Inflammatory macrophage treated with lipopolysaccharide for 1 hour (primary cell): ENCODE results near the gene ANKRD65.
"Not testable (repeated sequence)": the region's sequence is repeated elsewhere in the genome, so short reads cannot be mapped to it uniquely, and the experiment has no call there.

ENCODE experiments used
- DNase-seq, 2 donors: peaks; one replicate each; pipeline ENCODE4 v3.0.0-alpha.2; 2020 to 2022

Gene ANKRD65

DNA sequence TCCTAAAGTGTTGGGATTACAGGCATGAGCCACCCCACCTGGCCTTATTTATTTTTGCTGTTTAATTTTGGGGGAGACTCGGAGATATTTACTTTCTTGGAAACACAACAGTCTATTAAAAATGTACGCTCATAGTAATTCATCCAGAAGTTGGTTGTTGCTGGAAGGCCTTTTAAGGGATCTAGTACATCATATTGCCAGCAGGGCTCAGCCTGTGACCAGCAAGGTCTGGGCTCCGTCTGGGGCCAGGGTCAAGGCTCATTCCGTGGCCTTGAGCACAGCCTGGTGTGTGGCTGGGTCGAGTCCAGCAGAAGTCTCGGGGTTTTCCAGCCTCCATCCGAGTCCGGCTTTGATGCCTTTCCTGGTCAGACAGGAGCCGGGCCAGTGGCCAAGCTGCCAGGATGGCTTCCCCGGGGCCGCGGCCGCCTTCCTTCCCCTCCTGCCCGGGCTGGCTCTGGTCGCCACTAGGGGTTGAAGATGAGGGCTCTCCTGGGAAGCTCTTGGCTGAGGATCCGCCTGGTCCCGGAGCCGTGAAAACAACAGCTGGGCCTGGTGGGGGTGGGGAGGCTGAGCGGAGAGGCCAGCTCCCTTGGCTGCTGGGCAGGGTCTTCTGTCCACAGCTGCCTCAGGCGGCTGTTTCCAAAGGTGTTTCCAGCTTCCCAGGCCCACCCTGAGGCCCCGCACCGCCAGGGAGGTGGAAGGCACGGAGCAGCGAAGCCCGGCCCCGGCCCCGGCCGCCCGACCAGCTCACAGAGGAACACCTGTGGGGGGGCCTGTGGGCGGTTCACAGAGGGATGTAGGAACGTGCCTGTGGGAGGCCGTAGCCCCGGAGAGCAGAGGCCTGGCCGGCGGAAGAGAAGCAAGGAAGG, 9.3 kb upstream of the ANKRD65 start:
- DNase-seq: no peak

DNA sequence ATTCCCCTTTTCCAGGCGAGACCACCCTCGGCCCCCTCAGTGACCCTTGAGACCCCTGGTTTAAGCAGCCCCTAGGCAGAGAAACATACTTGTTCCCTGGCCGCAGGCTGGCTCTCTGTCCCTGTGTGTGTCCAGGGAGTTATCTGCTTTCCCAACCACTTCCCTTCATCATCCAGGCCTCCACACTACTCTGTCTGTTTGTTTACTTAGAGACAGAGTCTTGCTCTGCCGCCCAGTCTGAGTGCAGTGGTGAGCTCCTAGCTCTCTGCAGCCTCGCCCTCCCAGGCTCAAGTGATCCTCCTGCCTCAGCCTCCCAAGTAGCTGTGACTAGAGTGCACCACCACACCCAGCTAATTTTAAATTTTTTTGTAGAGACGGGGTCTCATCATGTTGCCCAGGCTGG, 8.6 kb upstream of the ANKRD65 start:
- no peak for DNase-seq

DNA sequence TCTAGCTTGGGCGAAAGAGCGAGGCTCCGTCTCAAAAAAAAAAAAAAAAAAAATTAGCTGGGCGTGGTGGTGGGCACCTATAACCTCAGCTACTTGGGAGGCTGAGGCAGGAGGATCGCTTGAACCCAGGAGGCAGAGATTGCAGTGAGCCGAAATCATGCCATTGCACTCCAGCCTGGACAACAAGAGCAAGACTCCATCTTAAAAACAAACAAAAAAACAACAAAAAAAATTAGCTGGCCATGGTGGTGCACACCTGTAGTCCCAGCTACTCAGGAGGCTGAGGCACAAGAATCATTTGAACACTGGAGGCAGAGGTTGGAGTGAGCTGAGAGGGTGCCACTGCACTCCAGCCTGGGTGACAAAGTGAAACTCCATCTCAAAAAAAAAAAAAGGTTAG, 7.9 kb upstream of the ANKRD65 start:
- DNase-seq: not testable (repeated sequence)

DNA sequence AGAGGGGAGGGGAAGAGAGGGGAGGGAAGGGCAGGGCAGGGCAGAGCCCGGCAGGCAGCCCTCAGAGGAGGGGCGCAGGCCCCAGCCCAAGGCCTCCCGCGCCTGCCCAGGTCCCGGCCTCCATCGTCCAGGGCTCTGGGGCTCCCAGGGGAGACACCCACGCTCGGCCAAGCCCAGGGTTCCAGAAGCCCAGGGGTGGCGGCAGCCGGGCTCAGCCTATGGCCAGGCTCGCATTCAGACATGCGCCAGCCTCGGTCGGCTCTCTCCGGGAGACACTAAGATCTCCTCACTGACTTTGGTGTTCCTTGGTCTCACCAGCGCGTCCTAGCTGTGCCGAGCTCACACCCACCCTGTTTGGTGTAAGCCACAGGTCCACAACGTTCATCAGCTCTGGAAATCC, 7.1 kb upstream of the ANKRD65 start:
- no peak for DNase-seq

DNA sequence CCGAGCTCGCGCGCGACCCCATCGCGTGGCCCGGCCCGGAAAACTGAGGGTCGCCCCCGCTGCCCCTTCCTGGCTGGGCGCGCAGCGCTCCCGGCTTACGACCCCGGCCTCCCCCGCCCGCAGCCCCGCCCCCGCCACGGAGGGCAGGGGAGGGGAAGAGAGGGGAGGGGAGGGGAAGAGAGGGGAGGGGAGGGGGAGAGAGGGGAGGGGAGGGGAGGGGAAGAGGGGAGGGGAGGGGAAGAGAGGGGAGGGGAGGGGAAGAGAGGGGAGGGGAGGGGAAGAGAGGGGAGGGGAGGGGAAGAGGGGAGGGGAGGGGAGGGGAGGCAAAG, 6.7 kb upstream of the ANKRD65 start:
- DNase-seq: no peak

DNA sequence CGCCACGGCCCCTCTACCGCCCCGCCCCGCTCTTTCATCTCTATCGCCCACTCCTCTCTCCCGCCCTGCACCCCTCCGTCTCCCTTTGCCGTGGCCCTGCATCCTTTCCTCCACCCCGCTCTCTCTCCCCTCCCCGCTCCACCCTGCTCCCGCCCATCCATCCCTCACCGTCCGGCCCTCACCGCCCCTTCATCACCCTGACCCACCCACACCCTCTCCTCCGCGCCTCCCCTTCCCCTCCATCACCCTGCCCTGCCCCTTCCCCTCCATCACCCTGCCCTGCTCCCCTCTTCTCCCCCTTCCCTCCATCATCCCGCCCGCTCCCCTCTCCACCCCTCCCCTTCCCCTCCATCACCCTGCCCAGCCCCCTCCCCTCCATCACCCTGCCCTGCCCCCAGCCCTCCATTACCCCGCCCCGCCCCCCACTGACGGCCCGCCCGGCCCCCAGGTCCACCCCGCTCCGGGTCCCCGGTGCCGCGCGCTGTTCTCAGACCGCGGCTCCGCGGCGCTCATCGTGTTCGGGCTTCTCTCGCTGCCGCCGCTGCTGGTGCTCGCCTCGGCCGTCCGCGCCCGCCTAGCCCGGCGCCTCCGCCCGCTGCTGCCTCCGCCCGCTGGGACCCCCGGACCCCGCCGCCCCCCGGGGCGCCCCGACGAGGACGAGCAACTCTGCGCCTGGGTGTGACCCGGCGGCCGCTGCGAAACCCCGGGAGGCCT, 6.2 kb upstream of the ANKRD65 start:
- DNase-seq: no peak

DNA sequence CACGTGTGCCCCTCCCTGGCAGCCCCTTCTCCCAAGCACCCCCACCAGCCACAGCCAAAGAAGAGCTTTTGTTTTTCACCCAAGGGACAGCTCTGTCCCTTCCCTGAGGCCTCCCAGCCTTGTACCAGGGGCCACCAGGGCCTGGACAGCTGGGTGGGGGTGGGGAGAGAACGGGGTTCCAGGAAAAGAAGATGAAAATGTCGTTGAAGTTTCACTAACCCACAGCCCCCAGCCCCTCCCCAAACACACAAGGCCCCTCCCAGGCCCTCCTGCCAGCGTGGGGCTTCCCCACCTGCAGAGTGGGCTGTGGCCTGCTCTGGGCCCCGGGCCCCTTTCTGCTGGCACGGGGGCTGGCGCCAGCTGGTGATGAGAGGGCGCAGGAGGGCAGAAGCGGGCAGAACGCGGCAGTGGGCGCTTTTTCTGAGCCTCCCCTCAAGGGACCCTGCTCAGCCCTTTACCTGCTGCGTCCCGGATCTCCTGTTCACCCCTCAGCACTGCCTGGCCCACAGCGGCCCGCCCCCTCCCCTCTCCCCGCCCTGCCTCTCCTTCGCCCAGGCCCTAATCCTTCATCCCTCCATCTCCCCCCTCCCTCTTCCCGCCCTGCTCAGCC, 5.5 kb upstream of the ANKRD65 start:
- DNase-seq: no peak

DNA sequence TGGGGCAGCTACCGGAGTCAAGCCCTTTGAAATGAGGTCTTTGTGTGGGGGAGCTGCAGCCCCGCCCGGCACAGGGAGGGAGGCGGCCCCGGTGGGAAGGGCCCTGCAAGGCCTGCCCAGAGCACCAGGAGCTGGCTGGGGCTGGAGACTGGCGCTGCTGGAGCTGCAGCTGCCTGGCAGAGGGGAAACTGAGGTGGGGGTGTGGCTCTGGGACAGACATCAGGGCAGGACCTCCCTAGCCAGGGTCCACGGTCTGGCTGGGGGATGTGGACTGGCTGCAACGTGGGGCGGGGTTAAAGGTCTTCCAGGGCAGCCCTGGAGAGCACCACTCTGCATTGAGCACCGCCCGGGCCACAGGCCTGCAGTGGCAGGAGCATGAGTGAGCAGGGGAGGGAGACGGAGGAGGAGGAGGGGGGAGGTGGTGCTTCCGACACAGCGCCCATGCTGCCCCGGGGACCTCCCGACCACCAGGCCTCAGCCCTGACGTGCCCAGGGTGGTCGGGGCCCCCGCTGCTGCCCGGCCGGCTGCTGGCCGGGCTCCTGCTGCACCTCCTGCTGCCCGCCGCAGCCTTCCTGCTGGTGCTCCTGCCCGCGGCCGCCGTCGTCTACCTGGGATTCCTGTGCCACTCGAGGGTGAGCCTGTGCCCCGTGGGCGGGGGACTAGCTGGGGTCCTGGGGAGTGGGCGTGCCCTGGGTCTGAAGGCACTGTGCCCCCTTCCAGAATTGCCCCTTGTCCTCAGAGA, 4.8 kb upstream of the ANKRD65 start:
- no peak for DNase-seq

DNA sequence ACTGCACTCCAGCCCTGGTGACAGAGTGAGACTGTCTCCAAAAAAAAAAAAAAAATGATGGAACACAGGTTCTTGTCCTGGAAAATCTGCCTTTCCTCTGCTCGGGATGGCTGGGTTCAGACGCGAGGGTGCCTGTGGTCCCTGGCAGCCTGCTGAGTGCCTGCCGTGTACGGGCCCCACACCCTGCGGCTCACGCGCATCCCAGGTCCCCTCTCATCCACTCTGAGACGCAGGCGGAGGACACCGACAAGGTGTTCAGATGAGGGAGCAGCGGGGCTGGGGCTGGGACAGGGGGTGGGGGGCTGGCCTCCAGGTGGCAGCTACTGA, 4.3 kb upstream of the ANKRD65 start:
- DNase-seq: no peak

DNA sequence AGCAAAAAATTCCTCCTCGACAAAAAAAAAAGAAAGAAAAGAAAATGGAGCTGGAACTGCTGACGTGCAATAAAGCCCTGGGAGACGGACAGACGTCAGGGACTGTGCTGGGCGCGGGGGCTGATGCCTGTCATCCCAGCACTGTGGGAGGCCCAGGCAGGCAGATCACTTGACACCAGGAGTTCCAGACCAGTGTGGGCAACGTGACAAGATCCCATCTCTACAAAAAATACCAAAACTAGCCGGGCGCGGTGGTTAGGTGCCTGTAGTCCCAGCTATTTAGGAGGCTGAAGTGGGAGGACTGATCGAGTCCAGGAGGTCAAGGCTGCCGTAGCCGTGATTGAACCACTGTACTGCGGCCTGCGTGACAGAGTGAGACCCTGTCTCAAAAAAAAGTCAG, 3.6 kb upstream of the ANKRD65 start:
- DNase-seq: no peak

DNA sequence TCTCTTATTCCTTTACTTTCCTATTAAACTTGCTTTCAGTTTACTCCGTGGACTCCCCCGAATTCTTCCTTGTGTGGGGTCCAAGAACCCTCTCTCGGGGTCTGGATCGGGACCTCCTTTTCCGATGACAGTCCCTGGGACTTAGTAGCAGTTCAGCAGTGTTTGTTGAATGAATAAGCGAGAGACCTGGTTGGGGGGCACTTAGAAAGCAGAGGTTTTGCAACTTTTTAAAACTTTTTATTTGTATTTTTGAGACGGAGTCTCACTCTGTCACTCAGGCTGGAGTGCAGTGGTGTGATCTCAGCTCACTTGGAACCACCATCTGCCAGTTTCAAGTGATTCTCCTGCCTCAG, 2.1 kb upstream of the ANKRD65 start:
- no peak for DNase-seq

DNA sequence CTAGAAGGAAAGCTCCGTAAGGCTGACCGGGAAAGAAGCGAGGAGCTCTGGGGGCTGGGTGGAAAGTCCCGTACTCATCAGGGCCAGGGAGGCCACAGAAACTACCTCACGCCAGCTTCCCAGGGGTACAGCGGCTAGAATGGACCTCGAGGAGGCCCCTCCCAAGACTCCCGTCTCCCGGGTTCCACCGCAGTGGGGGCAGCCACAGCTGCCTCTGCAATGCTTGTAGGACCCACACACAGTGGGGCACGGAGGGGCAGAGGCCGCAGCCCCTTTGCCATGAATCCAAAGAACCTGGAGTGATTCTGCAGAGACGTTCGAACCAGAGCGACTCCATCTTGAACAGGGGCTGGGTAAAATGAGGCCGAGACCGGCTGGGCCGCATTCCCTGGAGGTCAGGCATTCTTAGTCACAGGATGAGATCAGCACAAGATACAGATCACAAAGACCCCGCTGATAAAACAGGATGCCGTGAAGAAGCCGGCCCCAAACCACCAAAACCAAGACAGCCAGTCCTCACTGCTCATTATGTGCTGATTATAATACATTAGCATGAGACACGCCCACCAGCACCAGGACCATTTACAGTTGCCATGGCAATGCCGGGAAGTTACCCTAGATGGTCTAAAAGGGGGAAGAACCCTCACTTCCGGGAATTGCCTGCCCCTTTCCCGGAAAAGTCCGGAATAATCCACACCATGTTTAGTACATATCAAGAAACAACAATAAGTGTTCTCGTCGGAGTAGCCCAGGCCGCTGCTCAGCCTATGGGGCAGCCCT, 1.6 kb upstream of the ANKRD65 start:
- no peak for DNase-seq

DNA sequence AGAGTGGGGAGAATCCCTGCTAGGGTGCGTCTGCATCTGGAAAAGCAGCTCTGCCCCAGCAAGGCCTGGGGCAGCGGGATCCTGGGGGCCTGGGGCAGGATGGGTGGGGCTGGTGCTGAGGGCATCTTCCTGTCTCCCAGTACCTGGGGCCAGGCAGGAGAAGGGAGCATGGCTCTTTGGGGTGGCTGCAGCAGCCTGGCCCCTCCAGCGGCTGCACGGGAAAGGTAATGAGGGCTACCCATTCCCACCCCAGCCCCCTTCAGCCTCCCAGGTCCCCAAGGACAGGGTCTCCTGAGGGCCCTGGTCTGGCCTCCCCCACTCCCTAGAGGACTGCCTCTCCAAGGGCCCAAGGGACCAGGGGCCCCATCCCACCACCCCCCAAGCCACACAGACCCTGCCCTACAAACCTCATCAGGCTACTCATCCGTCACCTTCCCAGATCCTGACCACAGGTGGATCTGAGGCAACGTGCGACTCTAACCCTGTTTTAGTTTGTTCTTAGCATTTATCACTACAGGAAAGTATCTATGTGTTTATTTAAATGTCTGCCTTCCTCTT, 910 bp upstream of the ANKRD65 start:
- DNase-seq: no peak

DNA sequence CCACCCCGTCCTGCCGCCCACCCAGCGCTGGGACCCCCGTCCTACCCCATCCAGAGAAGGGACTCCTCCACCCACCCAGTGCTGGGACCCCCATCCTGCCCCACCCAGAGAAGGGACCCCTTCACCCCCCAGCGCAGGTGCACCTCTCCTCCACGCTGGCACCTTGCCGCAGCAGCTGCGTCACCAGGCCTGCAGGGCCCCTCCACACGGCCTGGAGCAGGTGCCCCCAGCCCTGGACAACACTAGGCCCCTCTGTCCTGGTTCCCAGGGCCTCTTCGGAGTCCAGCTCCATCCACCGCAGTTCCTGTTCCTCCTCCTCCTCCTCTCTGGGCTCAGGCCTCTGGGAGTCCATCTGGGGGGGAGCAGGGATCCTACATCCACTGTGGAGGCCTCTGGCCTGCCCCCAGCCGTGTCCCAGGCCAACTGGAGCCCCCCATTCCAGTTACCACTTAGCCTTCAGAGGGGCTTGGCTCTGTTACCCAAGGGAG, 378 bp downstream of the ANKRD65 start:
- DNase-seq: no peak

DNA sequence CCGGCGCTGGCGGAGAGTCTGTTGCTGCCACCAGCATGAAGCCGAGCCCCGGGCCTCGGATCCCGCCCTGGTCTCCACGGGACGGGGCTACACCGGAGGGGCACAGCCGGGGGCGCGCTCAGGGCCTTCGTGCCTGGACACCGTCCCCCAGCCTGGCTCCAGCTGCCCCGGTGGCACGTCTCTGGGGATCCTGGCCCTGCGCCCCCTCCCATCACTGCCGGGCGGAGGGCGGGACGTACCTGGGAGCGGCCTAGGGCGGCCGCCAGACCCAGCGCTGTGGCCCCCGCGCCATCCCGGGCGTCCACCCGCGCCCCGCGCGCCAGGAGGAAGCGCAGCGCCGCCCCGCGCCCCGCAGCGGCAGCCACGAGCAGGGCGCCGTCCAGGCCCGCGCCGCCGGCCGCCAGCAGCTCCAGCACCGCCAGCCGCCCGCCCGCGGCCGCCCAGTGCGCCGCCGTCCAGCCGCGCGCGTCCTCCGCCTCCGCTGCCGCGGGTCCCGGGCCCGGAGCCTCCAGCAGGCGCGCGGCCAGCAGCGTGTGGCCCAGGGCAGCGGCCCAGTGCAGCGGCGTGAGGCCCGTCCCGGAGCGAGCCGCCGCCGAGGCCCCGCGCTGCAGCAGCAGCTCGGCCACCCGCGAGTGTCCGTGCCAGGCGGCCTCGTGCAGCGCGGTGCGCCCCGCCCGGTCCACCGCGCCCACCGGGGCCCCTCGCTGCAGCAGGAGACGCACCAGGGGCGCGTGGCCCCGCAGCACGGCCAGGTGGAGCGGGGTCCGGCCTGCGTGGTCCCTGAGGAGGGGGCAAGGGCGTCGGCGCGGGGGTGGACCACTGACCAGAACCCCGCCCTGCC, 1.0 kb downstream of the ANKRD65 start:
- no peak for DNase-seq

DNA sequence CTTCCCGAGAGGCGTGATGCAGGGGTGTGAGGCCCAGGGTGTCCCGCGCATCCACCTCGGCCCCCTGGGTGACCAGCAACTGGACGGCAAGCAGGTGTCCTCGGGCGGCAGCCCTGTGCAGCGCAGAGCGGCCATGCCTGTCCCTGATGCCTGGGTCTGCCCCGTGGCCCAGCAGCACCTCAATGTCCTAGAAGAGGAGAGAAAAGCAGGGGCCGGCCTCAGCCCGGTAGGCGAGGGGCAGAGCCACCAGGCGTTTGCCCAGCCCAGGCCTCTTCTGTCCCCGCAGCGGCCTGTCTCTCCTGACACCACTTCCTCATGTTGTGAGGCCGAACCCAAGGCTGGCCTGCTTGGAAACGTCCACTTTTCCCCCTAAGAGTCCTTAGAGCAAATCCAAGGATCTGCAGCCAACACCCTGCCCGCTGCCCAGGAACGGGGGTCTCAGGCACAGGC, 1.7 kb downstream of the ANKRD65 start:
- DNase-seq: no peak

DNA sequence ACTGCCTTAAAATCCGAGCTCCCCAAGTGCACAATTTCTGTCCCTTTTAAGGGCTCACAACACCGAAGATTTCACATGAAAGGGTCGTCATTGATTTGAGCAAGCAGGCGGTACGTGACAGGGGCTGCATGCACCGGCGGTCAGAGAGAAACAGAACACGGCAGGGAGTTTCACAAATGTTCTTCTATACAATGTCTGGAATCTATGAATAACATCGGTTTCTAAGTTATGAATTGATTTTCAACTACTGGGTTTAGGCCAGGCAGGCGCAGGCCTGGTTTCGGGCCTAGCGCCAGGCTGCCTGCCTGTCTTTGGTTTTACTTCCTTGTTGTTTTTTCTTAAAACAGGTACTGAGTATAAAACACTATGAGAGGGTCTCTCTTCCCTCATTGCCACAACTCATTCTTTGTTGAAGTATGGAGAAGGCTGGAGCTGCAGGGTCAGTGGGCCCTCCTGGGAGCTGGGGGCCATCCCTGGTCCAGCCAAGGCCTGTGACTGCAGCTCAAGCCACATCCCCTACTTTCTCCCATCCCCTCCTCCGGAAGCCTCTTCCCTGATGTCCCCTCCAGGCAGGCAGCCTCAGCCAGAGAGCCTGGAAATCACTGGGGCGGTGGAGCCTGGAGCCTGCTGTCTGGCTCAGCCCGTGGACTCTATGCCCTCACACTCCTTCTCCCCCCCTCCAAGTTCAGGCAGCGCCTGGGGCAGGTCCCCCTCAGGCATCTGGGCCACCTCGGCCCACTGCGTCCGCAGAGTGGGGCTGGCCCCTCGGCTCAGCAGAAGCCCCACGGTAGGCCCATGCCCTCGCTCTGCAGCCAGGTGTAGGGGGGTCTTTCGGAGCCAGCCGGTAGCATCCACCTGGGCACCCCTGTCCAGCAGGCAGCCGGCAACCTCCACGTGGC, 2.4 kb downstream of the ANKRD65 start:
- no peak for DNase-seq

DNA sequence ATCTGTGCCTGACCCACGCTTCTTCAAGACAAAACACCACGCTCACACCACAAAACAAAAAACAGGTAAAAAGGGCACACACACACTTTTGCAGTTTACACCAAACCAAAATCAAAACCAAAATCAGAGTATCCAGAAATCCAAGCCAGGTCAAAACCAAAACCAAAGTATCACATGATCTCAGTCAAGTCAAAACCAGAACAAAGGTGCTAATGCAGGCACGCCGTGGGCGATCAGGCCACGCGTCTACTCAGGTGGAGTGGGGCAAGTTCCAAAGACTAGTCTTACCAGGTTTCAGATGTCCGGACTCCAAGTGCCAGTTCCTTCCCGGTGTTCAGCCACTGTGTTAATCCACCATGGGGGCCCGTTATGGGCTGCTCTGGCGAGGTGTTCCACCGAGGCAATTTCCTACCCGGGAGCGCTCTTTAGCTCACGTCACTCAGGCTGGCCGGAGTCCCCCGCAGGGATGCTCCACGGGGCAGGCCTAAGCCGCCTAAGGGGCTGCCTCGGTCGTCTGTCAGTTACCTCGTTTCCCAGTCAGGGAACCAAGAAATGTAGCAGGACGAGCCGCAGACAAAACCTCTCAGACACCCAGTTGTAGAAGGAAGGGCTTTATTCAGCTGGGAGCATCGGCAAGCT, 3.1 kb downstream of the ANKRD65 start:
- not testable (repeated sequence) for DNase-seq

DNA sequence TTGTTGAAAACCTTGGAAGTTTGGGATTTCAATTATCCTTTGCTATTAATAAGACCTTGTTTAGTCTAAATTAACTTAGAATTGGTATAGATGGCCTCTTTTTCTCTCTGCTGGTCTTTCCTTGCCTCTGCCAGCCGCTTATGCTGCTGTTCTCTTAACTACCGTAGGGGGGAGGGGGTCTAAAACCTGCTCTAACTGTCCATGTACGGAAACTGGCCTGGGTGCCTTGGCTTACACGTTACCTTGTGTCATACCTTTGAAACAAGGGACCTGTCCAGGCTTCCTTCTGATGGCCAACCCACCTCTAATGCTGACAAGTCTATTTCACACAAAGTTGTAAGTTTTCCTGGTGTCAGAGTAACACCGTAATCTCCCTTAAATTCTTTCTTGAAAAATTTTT, 3.7 kb downstream of the ANKRD65 start:
- not testable (repeated sequence) for DNase-seq

DNA sequence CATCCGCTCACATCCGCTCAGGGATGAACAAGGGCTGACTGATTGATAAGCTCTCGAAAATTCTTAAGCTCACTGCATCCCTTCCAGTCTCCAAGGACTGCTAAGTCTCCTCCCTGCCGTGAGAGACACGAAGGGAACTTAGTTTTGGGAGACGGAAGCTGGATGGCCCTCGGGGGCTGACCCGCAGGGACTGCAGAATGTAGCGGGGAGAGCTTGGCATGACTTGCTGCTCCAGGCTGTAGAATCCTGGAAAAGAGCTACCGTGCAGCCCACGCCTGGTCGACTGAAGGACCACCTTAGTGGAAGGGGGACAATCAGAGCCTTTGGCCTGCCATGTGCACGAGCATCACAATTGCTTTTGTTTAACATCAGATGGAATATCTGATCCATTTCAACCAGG, 5.3 kb downstream of the ANKRD65 start:
- no peak for DNase-seq
